AG09309 (cell line): ENCODE measurements around the gene CHCHD5.
"Not testable (repeated sequence)": the region's sequence is repeated elsewhere in the genome, so short reads cannot be mapped to it uniquely, and the experiment has no call there.

Experiments
- DNase-seq: peaks from one replicate; pipeline ENCODE4 v3.0.0-alpha.2; 2010; ENCODE audit warnings: low read depth
- H3K4me3 ChIP-seq: 2 replicates; pipeline ENCODE4 v1.5.1; 2011; ENCODE audit warnings: mild to moderate bottlenecking, low read depth, low read length, moderate library complexity; ENCODE audit not compliant: control insufficient read depth
- TF ChIP-seq, protein P1 (sequence below): IDR thresholded peaks from 2 replicates; pipeline ENCODE4 v1.5.1; 2011; ENCODE audit warnings: mild to moderate bottlenecking, low read depth, low read length, inconsistent platforms; ENCODE audit not compliant: insufficient read depth, control insufficient read depth; ENCODE audit errors: missing control alignments

Gene CHCHD5

GRCh38 chr2:112607680-112608438, 23.4 kb downstream of the CHCHD5 start:
- TF ChIP-seq, protein P1, sequence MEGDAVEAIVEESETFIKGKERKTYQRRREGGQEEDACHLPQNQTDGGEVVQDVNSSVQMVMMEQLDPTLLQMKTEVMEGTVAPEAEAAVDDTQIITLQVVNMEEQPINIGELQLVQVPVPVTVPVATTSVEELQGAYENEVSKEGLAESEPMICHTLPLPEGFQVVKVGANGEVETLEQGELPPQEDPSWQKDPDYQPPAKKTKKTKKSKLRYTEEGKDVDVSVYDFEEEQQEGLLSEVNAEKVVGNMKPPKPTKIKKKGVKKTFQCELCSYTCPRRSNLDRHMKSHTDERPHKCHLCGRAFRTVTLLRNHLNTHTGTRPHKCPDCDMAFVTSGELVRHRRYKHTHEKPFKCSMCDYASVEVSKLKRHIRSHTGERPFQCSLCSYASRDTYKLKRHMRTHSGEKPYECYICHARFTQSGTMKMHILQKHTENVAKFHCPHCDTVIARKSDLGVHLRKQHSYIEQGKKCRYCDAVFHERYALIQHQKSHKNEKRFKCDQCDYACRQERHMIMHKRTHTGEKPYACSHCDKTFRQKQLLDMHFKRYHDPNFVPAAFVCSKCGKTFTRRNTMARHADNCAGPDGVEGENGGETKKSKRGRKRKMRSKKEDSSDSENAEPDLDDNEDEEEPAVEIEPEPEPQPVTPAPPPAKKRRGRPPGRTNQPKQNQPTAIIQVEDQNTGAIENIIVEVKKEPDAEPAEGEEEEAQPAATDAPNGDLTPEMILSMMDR: no peak
- no peak for DNase-seq
- H3K4me3 ChIP-seq: no peak overlapping the region

- DNase-seq, H3K4me3 ChIP-seq: not testable (repeated sequence)
These were observed 24.9 kb downstream of the CHCHD5 start for GRCh38 chr2:112609320-112609719.

- not testable (repeated sequence) for DNase-seq
These were observed 27.9 kb downstream of the CHCHD5 start for GRCh38 chr2:112612283-112612682.

DNA sequence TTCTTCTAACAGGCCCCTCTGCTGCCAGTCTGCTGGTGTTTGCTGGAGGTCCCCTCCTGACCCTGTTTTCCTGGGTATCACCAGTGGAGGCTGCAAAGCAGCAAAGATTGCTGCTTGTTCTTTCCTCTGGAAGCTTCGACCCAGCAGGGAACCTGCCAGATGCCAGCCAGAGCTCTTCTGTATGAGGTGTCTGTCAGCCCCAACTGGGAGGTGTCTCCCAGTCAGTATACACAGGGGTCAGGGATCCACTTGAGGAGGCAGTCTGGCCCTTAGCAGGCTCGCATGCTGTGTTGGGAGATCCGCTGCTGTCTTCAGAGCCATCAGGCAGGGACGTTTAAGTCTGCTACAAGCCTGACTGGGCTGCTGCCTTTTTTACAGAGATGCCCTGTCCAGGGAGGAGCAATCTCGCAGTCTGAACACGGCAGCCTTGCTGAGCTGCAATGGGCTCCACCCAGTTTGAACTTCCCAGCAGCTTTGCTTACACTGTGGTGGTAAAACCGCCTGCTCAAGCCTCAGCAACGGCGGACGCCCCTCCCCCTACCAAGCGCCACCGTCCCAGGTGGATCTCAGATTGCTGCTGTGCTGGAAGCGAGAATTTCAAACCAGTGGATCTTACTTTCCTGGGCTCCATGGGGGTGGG, 29.9 kb downstream of the CHCHD5 start:
- no peak overlapping the region for H3K4me3 ChIP-seq
- DNase-seq: no peak
- TF ChIP-seq, protein P1: no peak

More at GRCh38 chr2:112612283-112612682, 27.9 kb downstream of the CHCHD5 start:
- not testable (repeated sequence) for H3K4me3 ChIP-seq

- TF ChIP-seq, protein P1: no peak
- DNase-seq: no peak
- H3K4me3 ChIP-seq: no peak overlapping the region
These were observed 30.6 kb downstream of the CHCHD5 start for GRCh38 chr2:112615051-112615450.

- not testable (repeated sequence) for DNase-seq, H3K4me3 ChIP-seq
These were observed 31.4 kb downstream of the CHCHD5 start for GRCh38 chr2:112615798-112616197.

DNA sequence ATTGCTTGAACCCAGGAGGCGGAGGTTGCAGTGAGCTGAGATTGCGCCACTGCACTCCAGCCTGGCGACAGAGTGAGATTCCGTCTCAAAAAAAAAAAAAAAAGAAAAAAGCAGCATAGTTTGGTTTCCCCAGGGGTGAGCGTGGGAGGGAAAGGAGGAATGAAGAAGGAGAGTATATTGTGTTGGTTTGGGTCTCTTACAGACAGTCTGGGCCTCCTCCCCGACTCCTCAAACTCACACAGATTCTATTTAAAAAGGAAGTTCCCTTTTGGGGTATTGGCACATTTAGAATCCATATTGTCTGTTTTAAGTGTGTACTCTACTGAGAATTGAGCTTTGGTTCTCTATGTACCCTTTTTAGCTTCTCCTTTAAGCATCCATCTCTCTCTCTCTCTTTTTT, 34.0 kb downstream of the CHCHD5 start:
- no peak for DNase-seq
- TF ChIP-seq, protein P1: no peak
- H3K4me3 ChIP-seq: no peak overlapping the region

GRCh38 chr2:112621790-112622527, 37.5 kb downstream of the CHCHD5 start:
- peak; percentile 71 for DNase-seq
- H3K4me3 ChIP-seq: no peak overlapping the region
- TF ChIP-seq, protein P1: no peak
